Activated T-cell treated with anti-CD3 and anti-CD28 coated beads, Interleukin-2, amount 50 U/mL, for 1 hour (primary cell): ENCODE results near the gene CFAP69.

Experiments used
- DNase-seq: peaks from one replicate; pipeline ENCODE4 v3.0.0-alpha.2; 2020

CFAP69 gene

GRCh38 chr7:90244909-90245851, at the start of gene CFAP69:
Gene CFAP69, plus strand, starts transcription at chr7:90245174. Its CDS starts 251 bp downstream, at chr7:90245425.
- peak; percentile 88 for DNase-seq

DNA sequence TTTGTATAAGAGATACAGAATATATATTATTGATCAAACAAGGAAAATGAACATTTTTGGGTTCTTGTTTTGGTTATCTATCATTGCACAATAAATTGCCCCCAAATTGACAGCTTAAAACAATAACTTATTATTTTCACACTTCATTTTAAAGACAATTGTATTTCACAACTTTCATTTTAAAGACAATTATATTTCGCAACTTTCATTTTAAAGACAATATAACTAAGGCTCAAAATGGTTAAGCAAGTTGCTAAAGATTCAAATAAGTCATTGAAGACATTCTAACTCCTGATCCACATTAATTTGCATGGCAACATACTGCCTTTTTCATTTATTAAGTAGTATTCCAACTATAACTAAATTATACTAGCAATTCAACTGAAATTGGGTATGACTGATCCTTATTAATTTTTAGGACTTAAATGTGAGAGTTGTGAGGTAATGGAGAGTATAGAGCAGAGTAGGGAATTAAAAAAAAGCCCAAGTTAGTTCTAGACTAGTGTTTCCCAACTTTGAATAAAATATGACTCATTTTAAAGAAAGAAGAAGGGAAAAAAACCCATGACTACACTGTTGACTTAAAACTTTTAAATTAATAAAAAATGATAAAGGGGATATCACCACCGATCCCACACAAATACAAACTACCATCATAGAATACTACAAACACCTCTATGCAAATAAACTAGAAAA, 43.3 kb upstream of the CFAP69 start:
- no peak for DNase-seq

GRCh38 chr7:90207956-90208355, 37.0 kb upstream of the CFAP69 start:
- no peak for DNase-seq

- DNase-seq: no peak
These were observed 35.2 kb upstream of the CFAP69 start for GRCh38 chr7:90209776-90210175.

DNA sequence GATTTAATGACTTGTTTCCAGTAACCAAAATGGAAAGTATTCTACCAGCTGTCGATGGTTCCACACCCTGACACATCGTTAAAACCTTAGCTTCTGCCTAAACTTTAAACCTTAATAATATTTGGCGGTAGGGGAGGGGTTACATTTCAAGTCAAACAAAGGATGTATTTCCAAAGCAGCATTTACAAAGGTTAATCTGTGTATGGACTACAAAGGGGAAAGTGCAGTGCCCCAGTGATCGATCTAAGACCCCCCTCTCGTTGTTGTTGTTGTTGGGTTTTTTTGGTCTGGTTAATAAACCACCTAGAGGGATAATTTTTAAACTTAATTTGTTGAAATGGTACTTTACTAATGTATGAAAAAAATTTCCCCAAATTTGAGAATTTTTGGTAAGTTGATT, 34.5 kb upstream of the CFAP69 start:
- no peak for DNase-seq

- no peak for DNase-seq
These were observed 34.0 kb upstream of the CFAP69 start for GRCh38 chr7:90210981-90211380.

GRCh38 chr7:90211391-90212148, 33.4 kb upstream of the CFAP69 start, which contains the start of gene STEAP2:
Gene STEAP2, plus strand, starts transcription at chr7:90211740. Its CDS starts 13,343 bp downstream, at chr7:90225083.
- DNase-seq: peak; percentile 20

DNA sequence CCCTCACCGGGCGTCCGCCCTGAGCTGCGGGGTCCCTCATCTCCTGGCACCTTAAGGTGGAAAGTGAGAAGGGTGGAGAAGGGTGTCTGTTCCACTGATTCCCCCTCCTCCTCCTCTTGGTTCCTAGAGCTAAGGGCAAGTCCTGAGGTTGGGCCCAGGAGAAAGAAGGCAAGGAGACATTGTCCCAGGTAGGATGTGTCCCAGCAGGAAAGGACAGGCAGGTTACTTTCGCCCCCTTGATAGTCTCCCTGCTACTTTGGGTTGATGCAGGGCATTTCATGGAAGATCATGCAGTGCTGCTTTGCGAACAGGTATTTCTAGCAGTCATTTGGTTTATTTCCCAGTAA, 32.9 kb upstream of the CFAP69 start:
- DNase-seq: no peak

DNA sequence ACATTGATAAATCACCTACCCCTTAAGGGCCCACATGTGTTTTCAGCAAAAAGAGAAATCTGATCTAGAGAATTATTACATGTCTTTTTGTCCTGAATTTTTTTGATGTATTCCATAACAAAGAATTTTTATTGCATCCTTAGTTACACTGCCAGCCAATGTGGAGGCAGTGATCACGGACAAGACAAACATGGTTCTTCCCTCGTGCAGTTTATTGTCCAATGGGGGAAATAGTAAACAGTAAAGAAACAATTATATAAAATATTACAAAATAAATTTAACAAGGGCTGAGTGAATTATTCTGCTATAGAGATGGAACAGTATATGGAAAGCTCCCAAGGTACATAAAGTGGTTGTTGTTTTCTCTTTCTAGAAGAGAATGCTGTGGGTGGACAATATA, 31.5 kb upstream of the CFAP69 start:
- no peak for DNase-seq

GRCh38 chr7:90216080-90216674, 28.8 kb upstream of the CFAP69 start:
- no peak for DNase-seq

- DNase-seq: no peak
These were observed 28.2 kb upstream of the CFAP69 start for GRCh38 chr7:90216771-90217170.

GRCh38 chr7:90222390-90222789, 22.6 kb upstream of the CFAP69 start:
- no peak for DNase-seq

DNA sequence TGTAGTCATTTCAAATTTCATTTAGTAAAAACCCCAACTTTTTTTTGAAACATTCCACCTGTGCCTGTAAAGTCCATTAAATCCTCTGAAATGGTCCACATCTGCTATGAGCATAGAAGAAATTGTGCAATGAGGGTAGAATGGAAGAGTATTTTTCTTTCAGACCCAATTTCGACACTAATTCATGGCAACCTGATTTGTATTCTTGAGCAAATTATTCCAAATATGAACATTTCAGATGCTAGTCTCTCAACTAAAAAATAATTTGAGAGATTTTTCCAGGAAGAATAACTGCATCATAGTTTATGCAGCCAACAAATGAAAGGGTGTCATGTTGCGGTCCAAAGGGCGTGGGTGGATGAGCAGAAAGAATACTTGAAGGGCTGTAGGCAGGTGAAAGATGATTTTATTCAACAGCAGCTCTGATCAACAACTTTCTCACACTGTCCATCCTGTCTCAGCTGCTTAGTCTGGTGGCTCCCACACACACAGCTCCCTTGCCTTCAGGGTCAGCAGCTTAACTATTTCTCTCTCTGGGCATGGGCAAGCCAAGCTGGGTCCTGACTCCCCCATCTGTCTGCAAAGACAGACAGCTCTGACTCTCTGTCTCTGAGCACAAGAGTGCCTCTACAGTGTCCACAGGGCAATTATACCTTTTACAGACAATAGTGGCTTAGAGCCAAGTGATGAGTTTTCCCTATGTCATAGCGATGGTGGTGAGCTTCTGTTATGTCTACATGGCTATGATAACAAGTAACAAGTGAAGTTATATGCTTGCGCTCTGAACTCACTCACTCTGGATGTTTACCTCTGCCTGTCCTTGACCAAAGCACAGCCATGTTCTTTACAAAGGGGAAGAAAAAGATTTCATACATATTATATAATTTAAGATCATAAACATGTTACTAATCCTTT, 21.9 kb upstream of the CFAP69 start:
- DNase-seq: no peak

DNA sequence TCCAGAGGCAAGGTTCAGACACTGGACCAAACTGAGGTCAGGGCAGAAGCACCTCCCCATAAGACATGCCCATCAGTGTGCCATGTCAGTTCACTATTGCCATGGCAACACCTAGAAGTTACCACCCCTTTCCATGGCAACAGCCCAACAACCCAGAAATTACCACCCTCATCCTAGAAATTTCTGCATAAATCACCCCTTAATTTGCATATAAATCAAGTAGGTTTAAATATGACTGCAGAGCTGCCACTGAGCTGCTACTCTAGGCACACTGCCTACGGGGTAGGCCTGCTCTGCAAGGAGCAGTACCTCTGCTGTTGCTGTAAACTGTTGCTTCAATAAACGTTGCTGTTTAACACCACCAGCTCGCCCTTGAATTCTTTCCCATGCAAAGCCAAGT, 20.8 kb upstream of the CFAP69 start:
- DNase-seq: no peak

GRCh38 chr7:90225181-90225580, 19.8 kb upstream of the CFAP69 start:
- DNase-seq: no peak

- DNase-seq: no peak
These were observed 19.4 kb upstream of the CFAP69 start for GRCh38 chr7:90225601-90226000.

- DNase-seq: no peak
These were observed 17.7 kb upstream of the CFAP69 start for GRCh38 chr7:90227259-90227658.

DNA sequence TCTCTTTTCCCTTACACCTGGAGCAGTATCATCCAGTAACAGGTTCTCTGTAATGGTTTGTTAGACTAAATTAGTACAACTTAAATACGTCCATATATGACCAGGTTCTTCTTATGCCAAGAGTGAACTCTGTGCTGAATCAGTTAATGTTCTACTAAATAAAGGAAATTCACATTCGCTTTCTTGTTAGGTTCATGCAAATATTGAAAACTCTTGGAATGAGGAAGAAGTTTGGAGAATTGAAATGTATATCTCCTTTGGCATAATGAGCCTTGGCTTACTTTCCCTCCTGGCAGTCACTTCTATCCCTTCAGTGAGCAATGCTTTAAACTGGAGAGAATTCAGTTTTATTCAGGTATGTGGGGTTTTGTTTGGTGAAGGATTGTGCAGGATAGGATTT, 15.3 kb upstream of the CFAP69 start:
- no peak for DNase-seq

GRCh38 chr7:90230834-90231233, 14.1 kb upstream of the CFAP69 start:
- DNase-seq: no peak

DNA sequence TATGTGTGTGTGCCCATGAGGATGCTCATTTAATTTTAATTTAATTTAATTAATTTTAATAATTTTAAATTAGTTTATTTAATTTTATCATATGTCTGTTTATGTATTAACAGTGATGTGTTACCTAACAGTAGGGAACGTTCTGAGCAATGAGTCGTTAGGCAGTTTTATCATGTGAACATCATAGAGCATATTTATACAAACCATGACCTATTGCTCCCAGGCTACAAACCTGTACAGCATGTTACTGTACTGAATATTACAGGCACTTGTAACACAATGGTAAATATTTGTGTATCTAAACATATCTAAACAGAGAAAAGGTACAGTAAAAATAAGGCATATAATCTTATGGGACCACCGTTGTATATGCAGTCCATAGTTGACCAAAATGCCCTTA, 13.7 kb upstream of the CFAP69 start:
- DNase-seq: no peak

DNA sequence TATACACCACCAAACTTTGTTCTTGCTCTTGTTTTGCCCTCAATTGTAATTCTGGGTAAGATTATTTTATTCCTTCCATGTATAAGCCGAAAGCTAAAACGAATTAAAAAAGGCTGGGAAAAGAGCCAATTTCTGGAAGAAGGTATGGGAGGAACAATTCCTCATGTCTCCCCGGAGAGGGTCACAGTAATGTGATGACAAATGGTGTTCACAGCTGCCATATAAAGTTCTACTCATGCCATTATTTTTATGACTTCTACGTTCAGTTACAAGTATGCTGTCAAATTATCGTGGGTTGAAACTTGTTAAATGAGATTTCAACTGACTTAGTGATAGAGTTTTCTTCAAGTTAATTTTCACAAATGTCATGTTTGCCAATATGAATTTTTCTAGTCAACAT, 12.5 kb upstream of the CFAP69 start:
- DNase-seq: no peak

- DNase-seq: no peak
These were observed 11.4 kb upstream of the CFAP69 start for GRCh38 chr7:90233569-90233968.
